Uterus (tissue), 4 donors: ENCODE measurements around the gene CDR2L. TPM values are rescaled to one million over a fixed set of nuclear protein-coding genes. Genes with fewer than 3 reads are reported as not detected.

Source experiments
- DNase-seq, 2 donors: peaks; one replicate each; pipeline ENCODE4 v3.0.0-alpha.2; 2019 to 2020
- H3K27ac ChIP-seq, 2 donors: fragments of 200-600 bp; sonication (generic); 1 replicate in 1 of 2; 2 replicates in 1 of 2; pipeline ENCODE4 v1.5.1; 2016 to 2018
- H3K27me3 ChIP-seq, 2 donors: fragments of 200-600 bp; sonication (generic); one replicate each; pipeline ENCODE4 v1.5.1; 2018 to 2019; ENCODE audit warnings: control low read depth in 1 of 2
- H3K36me3 ChIP-seq, 2 donors: fragments of 200-600 bp; sonication (generic); one replicate each; pipeline ENCODE4 v1.5.1; 2019; ENCODE audit warnings: control low read depth in 1 of 2
- H3K4me1 ChIP-seq, 2 donors: fragments of 200-600 bp; sonication (generic); one replicate each; pipeline ENCODE4 v1.5.1; 2018 to 2019; ENCODE audit warnings: control low read depth in 1 of 2
- H3K4me3 ChIP-seq, 2 donors: fragments of 200-600 bp; sonication (generic); 1 replicate in 1 of 2; 2 replicates in 1 of 2; pipeline ENCODE4 v1.5.1; 2018 to 2019; ENCODE audit warnings: mild to moderate bottlenecking in 1 of 2
- H3K9me3 ChIP-seq, 2 donors: fragments of 200-600 bp; sonication (generic); one replicate each; pipeline ENCODE4 v1.5.1; 2019; ENCODE audit warnings: control low read depth in 1 of 2
- CTCF ChIP-seq, 4 experiments: fragments of 200-600 bp in 2 of 4; fragments of 450-650 bp in 2 of 4; sonication (generic) in 2 of 4; IDR thresholded peaks; one replicate each; pipeline ENCODE4 v1.5.1; 2016 to 2019; ENCODE audit warnings: antibody characterized with exemption in 4 of 4, mild to moderate bottlenecking in 2 of 4, moderate library complexity in 1 of 4
- POLR2A ChIP-seq, 2 donors: fragments of 450-650 bp; IDR thresholded peaks; one replicate each; pipeline ENCODE4 v1.6.1; 2016; ENCODE audit warnings: antibody characterized with exemption in 2 of 2, mild to moderate bottlenecking in 1 of 2, moderate library complexity in 1 of 2
- intact Hi-C: fragments of 100-400 bp; cut with DNase I; formaldehyde crosslinking; loops from one replicate; pipeline ENCODE4 v1.15.1; 2023; ENCODE audit warnings: low total_unique reads
- total RNA-seq, 4 donors: library from RNA; depleted of rRNA in 3 of 4; stranded (reverse); fragments of >200 nt in 3 of 4; gene quantifications; one replicate each; pipeline versions ENCODE4 v1.1.0 to v1.2.4, GENCODE V29; 2014 to 2023
- donor health status: DM: yes; HTN: yes; CAD: no.

Gene CDR2L
- total RNA-seq, 4 donors from 2014 or later, result 4.7 to 25.4 (median 6.7) TPM

GRCh38 chr17:75047398-75048098, 60.1 kb downstream of the CDR2L start:
- H3K27me3 ChIP-seq, result no peaks in the 10 kb centered on the region
- peaks cover 0 to 7% of the 10 kb centered on the region in 2 donors for H3K4me1 ChIP-seq
- no peaks in the 10 kb centered on the region for H3K36me3 ChIP-seq
- peak; percentile 52 to 54 for DNase-seq
- H3K27ac ChIP-seq, result peak overlapping the region; percentile 89 to 92
- peak overlapping the region; percentile 65 to 99 for H3K4me3 ChIP-seq
- intact Hi-C loops, result no loop called here
- TF ChIP-seq CTCF (IDR thresholded peaks at IDR 0.05) (no peak), POLR2A (IDR thresholded peaks at IDR 0.05) (no peak)
- H3K9me3 ChIP-seq, result no peaks in the 10 kb centered on the region

GRCh38 chr17:75048249-75048878, 60.9 kb downstream of the CDR2L start:
- Histone ChIP-seq H3K27ac (peak overlapping the region in 1 of 2 donors; percentile 92), H3K9me3 (no peaks in the 10 kb centered on the region), H3K27me3 (no peaks in the 10 kb centered on the region), H3K4me1 (peaks cover 0 to 7% of the 10 kb centered on the region in 2 donors), H3K4me3 (peak overlapping the region in 1 of 2 donors; percentile 65), H3K36me3 (no peaks in the 10 kb centered on the region)
- intact Hi-C loops, result no loop called here
- TF ChIP-seq POLR2A (IDR thresholded peaks at IDR 0.05) (no peak), CTCF (IDR thresholded peaks at IDR 0.05) (no peak)
- DNase-seq, result no peak

- Histone ChIP-seq H3K36me3 (no peaks in the 10 kb centered on the region), H3K27me3 (no peaks in the 10 kb centered on the region), H3K4me1 (peaks cover 0 to 7% of the 10 kb centered on the region in 2 donors), H3K27ac (peak overlapping the region in 1 of 2 donors; percentile 92), H3K4me3 (no peak overlapping the region), H3K9me3 (no peaks in the 10 kb centered on the region)
- intact Hi-C loops, result no loop called here
- TF ChIP-seq POLR2A (IDR thresholded peaks at IDR 0.05) (no peak), CTCF (IDR thresholded peaks at IDR 0.05) (no peak)
- no peak for DNase-seq
Measured at GRCh38 chr17:75049057-75049456, 61.6 kb downstream of the CDR2L start.

DNA sequence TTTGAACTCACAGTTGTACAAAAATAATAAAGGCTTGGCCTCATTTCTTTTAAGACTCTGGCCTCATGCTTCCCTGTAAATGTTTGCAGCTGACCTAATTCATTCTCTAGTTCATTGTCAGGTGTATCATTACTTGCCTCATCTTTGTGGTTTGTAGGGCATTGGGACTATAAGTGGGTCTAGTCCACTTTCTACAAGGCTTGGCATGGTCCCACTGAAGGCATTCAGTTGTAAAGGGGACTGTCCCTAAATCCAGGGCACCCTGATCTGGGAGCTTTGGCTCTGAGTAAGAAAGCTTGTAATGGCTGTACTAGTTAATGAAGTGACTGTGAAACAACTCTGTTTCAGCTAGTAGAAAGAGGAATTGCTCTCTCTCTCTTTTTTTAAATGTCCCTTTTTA, 62.3 kb downstream of the CDR2L start:
- H3K27ac ChIP-seq, result no peak overlapping the region
- intact Hi-C loops, result no loop called here
- no peak overlapping the region for H3K4me3 ChIP-seq
- H3K27me3 ChIP-seq, result no peaks in the 10 kb centered on the region
- TF ChIP-seq CTCF (IDR thresholded peaks at IDR 0.05), result no peak
- no peak for TF ChIP-seq POLR2A (IDR thresholded peaks at IDR 0.05)
- peaks cover 0 to 7% of the 10 kb centered on the region in 2 donors for H3K4me1 ChIP-seq
- no peak for DNase-seq
- no peaks in the 10 kb centered on the region for H3K36me3 ChIP-seq
- no peaks in the 10 kb centered on the region for H3K9me3 ChIP-seq

GRCh38 chr17:75051941-75052340, 64.5 kb downstream of the CDR2L start:
- Histone ChIP-seq H3K27me3 (no peaks in the 10 kb centered on the region), H3K36me3 (no peaks in the 10 kb centered on the region), H3K27ac (no peak overlapping the region), H3K9me3 (no peaks in the 10 kb centered on the region), H3K4me1 (no peaks in the 10 kb centered on the region), H3K4me3 (no peak overlapping the region)
- DNase-seq, result no peak
- intact Hi-C loops, result no loop called here
- TF ChIP-seq CTCF (IDR thresholded peaks at IDR 0.05) (no peak), POLR2A (IDR thresholded peaks at IDR 0.05) (no peak)
